Stomach (tissue), 4 donors: Measurements from ENCODE around the gene PRKRIP1.
"Not testable (repeated sequence)": the region's sequence is repeated elsewhere in the genome, so short reads cannot be mapped to it uniquely, and the experiment has no call there.

Experiments used
- CTCF ChIP-seq, 7 experiments: fragments of 450-650 bp in 4 of 7; fragments of 200-600 bp in 3 of 7; sonication (generic) in 3 of 7; IDR thresholded peaks; one replicate each; pipeline ENCODE4 v1.5.1; 2016 to 2019; ENCODE audit warnings: antibody characterized with exemption in 7 of 7, control low read depth in 2 of 7, mild to moderate bottlenecking in 1 of 7
- POLR2A ChIP-seq, 4 donors: fragments of 450-650 bp; IDR thresholded peaks; one replicate each; pipeline ENCODE4 v1.6.1; 2016; ENCODE audit warnings: antibody characterized with exemption in 4 of 4, control low read depth in 2 of 4, mild to moderate bottlenecking in 1 of 4, moderate library complexity in 1 of 4

GRCh38 chr7:102365390-102365789, 30.8 kb upstream of the PRKRIP1 start:
- TF ChIP-seq CTCF, POLR2A (IDR thresholded peaks at IDR 0.05): not testable (repeated sequence)
